Measurements from ENCODE around the gene OBP2A.

OBP2A gene

GRCh38 chr9:135567311-135567710 is 21.4 kb downstream of the OBP2A start:
- H3K9me3 Mint-ChIP-seq: peaks cover 8% of the 10 kb centered on the region
- peaks cover 28% of the 10 kb centered on the region for H3K27me3 Mint-ChIP-seq
- no peak overlapping the region for H3K4me3 Mint-ChIP-seq
- H3K36me3 Mint-ChIP-seq (ENCODE audit: low read depth): no peaks in the 10 kb centered on the region
- H3K27ac Mint-ChIP-seq: no peak overlapping the region
- H3K4me1 Mint-ChIP-seq (ENCODE audit: low read depth): no peaks in the 10 kb centered on the region

- H3K4me1 Mint-ChIP-seq (ENCODE audit: low read depth): no peaks in the 10 kb centered on the region
- H3K36me3 Mint-ChIP-seq (ENCODE audit: low read depth): no peaks in the 10 kb centered on the region
- no peak overlapping the region for H3K27ac Mint-ChIP-seq
- no peak overlapping the region for H3K4me3 Mint-ChIP-seq
- H3K27me3 Mint-ChIP-seq: peaks cover 28% of the 10 kb centered on the region
- peaks cover 8% of the 10 kb centered on the region for H3K9me3 Mint-ChIP-seq
Observed at GRCh38 chr9:135568026-135568425, 22.1 kb downstream of the OBP2A start.

GRCh38 chr9:135570456-135570855 is 24.5 kb downstream of the OBP2A start:
- Mint-ChIP-seq H3K36me3 (ENCODE audit: low read depth) (no peaks in the 10 kb centered on the region), H3K27me3 (peaks cover 24% of the 10 kb centered on the region), H3K4me3 (no peak overlapping the region), H3K4me1 (ENCODE audit: low read depth) (no peaks in the 10 kb centered on the region), H3K9me3 (peaks cover 8% of the 10 kb centered on the region), H3K27ac (no peak overlapping the region)

GRCh38 chr9:135572233-135572632 is 26.3 kb downstream of the OBP2A start:
- no peaks in the 10 kb centered on the region for H3K36me3 Mint-ChIP-seq (ENCODE audit: low read depth)
- H3K9me3 Mint-ChIP-seq: peaks cover 8% of the 10 kb centered on the region
- H3K27ac Mint-ChIP-seq: no peak overlapping the region
- H3K27me3 Mint-ChIP-seq: peaks cover 10% of the 10 kb centered on the region
- no peak overlapping the region for H3K4me3 Mint-ChIP-seq
- H3K4me1 Mint-ChIP-seq (ENCODE audit: low read depth): no peaks in the 10 kb centered on the region

- Mint-ChIP-seq H3K27ac (no peak overlapping the region), H3K36me3 (ENCODE audit: low read depth) (no peaks in the 10 kb centered on the region)
Observed at GRCh38 chr9:135573124-135573523, 27.2 kb downstream of the OBP2A start.

GRCh38 chr9:135574331-135574730 is 28.4 kb downstream of the OBP2A start:
- no peaks in the 10 kb centered on the region for H3K4me1 Mint-ChIP-seq (ENCODE audit: low read depth)
- peaks cover 2% of the 10 kb centered on the region for H3K27me3 Mint-ChIP-seq
- H3K36me3 Mint-ChIP-seq (ENCODE audit: low read depth): no peaks in the 10 kb centered on the region
- no peak overlapping the region for H3K4me3 Mint-ChIP-seq
- peaks cover 2% of the 10 kb centered on the region for H3K9me3 Mint-ChIP-seq
- H3K27ac Mint-ChIP-seq: no peak overlapping the region

More at GRCh38 chr9:135573124-135573523, 27.2 kb downstream of the OBP2A start:
- Mint-ChIP-seq H3K9me3 (peaks cover 8% of the 10 kb centered on the region), H3K27me3 (peaks cover 10% of the 10 kb centered on the region), H3K4me3 (no peak overlapping the region), H3K4me1 (ENCODE audit: low read depth) (no peaks in the 10 kb centered on the region)

- no peaks in the 10 kb centered on the region for H3K9me3 Mint-ChIP-seq
- no peak overlapping the region for H3K4me3 Mint-ChIP-seq
- H3K27ac Mint-ChIP-seq: no peak overlapping the region
- H3K27me3 Mint-ChIP-seq: no peaks in the 10 kb centered on the region
- no peaks in the 10 kb centered on the region for H3K4me1 Mint-ChIP-seq (ENCODE audit: low read depth)
- no peaks in the 10 kb centered on the region for H3K36me3 Mint-ChIP-seq (ENCODE audit: low read depth)
Observed at GRCh38 chr9:135574943-135575342, 29.0 kb downstream of the OBP2A start.

- Mint-ChIP-seq H3K27ac (no peak overlapping the region), H3K4me3 (no peak overlapping the region), H3K4me1 (ENCODE audit: low read depth) (no peaks in the 10 kb centered on the region), H3K36me3 (ENCODE audit: low read depth) (no peaks in the 10 kb centered on the region), H3K27me3 (no peaks in the 10 kb centered on the region), H3K9me3 (no peaks in the 10 kb centered on the region)
Observed at GRCh38 chr9:135575995-135576631, 30.2 kb downstream of the OBP2A start.

GRCh38 chr9:135577256-135577655 is 31.3 kb downstream of the OBP2A start:
- Mint-ChIP-seq H3K27me3 (peaks cover 7% of the 10 kb centered on the region), H3K9me3 (no peaks in the 10 kb centered on the region)

GRCh38 chr9:135579356-135579755 is 33.4 kb downstream of the OBP2A start:
- Mint-ChIP-seq H3K4me1 (ENCODE audit: low read depth) (no peaks in the 10 kb centered on the region), H3K4me3 (no peak overlapping the region), H3K27ac (no peak overlapping the region), H3K36me3 (ENCODE audit: low read depth) (no peaks in the 10 kb centered on the region), H3K27me3 (peaks cover 7% of the 10 kb centered on the region), H3K9me3 (no peaks in the 10 kb centered on the region)

More at GRCh38 chr9:135577256-135577655, 31.3 kb downstream of the OBP2A start:
- Mint-ChIP-seq H3K4me1 (ENCODE audit: low read depth) (no peaks in the 10 kb centered on the region), H3K27ac (no peak overlapping the region), H3K36me3 (ENCODE audit: low read depth) (no peaks in the 10 kb centered on the region), H3K4me3 (no peak overlapping the region)

- H3K9me3 Mint-ChIP-seq: no peaks in the 10 kb centered on the region
- no peak overlapping the region for H3K4me3 Mint-ChIP-seq
- peaks cover 7% of the 10 kb centered on the region for H3K27me3 Mint-ChIP-seq
- H3K4me1 Mint-ChIP-seq (ENCODE audit: low read depth): no peaks in the 10 kb centered on the region
- no peak overlapping the region for H3K27ac Mint-ChIP-seq
- no peaks in the 10 kb centered on the region for H3K36me3 Mint-ChIP-seq (ENCODE audit: low read depth)
Observed at GRCh38 chr9:135579889-135580660, 34.1 kb downstream of the OBP2A start.

- H3K9me3 Mint-ChIP-seq: no peaks in the 10 kb centered on the region
- H3K27me3 Mint-ChIP-seq: peaks cover 7% of the 10 kb centered on the region
- no peak overlapping the region for H3K4me3 Mint-ChIP-seq
- no peak overlapping the region for H3K27ac Mint-ChIP-seq
- no peaks in the 10 kb centered on the region for H3K36me3 Mint-ChIP-seq (ENCODE audit: low read depth)
- H3K4me1 Mint-ChIP-seq (ENCODE audit: low read depth): no peaks in the 10 kb centered on the region
Observed at GRCh38 chr9:135580664-135581380, 34.9 kb downstream of the OBP2A start.

- H3K27me3 Mint-ChIP-seq: peaks cover 7% of the 10 kb centered on the region
- no peak overlapping the region for H3K4me3 Mint-ChIP-seq
- no peak overlapping the region for H3K27ac Mint-ChIP-seq
- no peaks in the 10 kb centered on the region for H3K4me1 Mint-ChIP-seq (ENCODE audit: low read depth)
- no peaks in the 10 kb centered on the region for H3K36me3 Mint-ChIP-seq (ENCODE audit: low read depth)
- H3K9me3 Mint-ChIP-seq: no peaks in the 10 kb centered on the region
Observed at GRCh38 chr9:135581636-135582426, 35.9 kb downstream of the OBP2A start.

- Mint-ChIP-seq H3K4me3 (no peak overlapping the region), H3K4me1 (ENCODE audit: low read depth) (no peaks in the 10 kb centered on the region), H3K36me3 (ENCODE audit: low read depth) (no peaks in the 10 kb centered on the region), H3K9me3 (no peaks in the 10 kb centered on the region), H3K27me3 (peaks cover 7% of the 10 kb centered on the region), H3K27ac (no peak overlapping the region)
Observed at GRCh38 chr9:135582541-135582940, 36.6 kb downstream of the OBP2A start.
